CD4-positive, alpha-beta T cell (primary cell): Measurements from ENCODE around the gene ZDHHC18. TPM values are rescaled to one million over a fixed set of nuclear protein-coding genes. Genes with fewer than 3 reads are reported as not detected.

Source experiments
- ATAC-seq: fragments of 200-7000 bp; cut with Tn5 transposase; one replicate; pipeline ENCODE4 v1.10.0; 2022; ENCODE audit warnings: mild to moderate bottlenecking; ENCODE audit not compliant: poor library complexity
- CTCF ChIA-PET: fragments of 350-600 bp; sonication (Branson Sonifier 250); formaldehyde crosslinking; loops from one replicate; lab custom pipeline; 2021; ENCODE audit warnings: antibody characterized with exemption, inconsistent platforms; lab: Charles Lee
- POLR2A ChIA-PET: fragments of 350-600 bp; sonication (Branson Sonifier 250); formaldehyde crosslinking; loops from one replicate; lab custom pipeline; 2021; ENCODE audit warnings: antibody characterized with exemption, inconsistent platforms; lab: Charles Lee
- DNase-seq, 14 experiments: peaks; one replicate each; pipeline ENCODE4 v3.0.0-alpha.2; 2013 to 2020; ENCODE audit warnings: mixed read lengths in 2 of 14
- H3K27ac ChIP-seq, 2 donors: one replicate each; pipeline versions ENCODE4 v1.5.1 to v1.7.0; 2013; ENCODE audit warnings: low read length in 2 of 2, low read depth in 1 of 2, mild to moderate bottlenecking in 1 of 2
- H3K27me3 ChIP-seq, 2 experiments: 1 replicate in 1 of 2; 2 replicates in 1 of 2; pipeline versions ENCODE4 v1.6.1 to v1.7.0; 2013; ENCODE audit warnings: low read length in 2 of 2, control low read depth in 1 of 2, mild to moderate bottlenecking in 1 of 2, moderate library complexity in 1 of 2; ENCODE audit not compliant: insufficient read depth in 2 of 2, control insufficient read depth in 1 of 2
- H3K36me3 ChIP-seq: one replicate; pipeline ENCODE4 v1.6.1; 2013; ENCODE audit warnings: low read length, control low read depth; ENCODE audit not compliant: insufficient read depth
- H3K4me1 ChIP-seq: one replicate; pipeline ENCODE4 v1.6.1; 2013; ENCODE audit warnings: low read length, control low read depth; ENCODE audit not compliant: insufficient read depth
- H3K4me3 ChIP-seq: one replicate; pipeline ENCODE4 v1.5.1; 2013; ENCODE audit warnings: mild to moderate bottlenecking, low read length, moderate library complexity
- H3K9me3 ChIP-seq, 2 experiments: 1 replicate in 1 of 2; 2 replicates in 1 of 2; pipeline versions ENCODE4 v1.6.1 to v1.7.0; 2013; ENCODE audit warnings: low read length in 2 of 2, mild to moderate bottlenecking in 2 of 2, control low read depth in 1 of 2, moderate library complexity in 1 of 2; ENCODE audit not compliant: control insufficient read depth in 1 of 2, insufficient read depth in 1 of 2
- H3K27ac Mint-ChIP-seq: one replicate; pipeline ENCODE4 v1.8.0; 2020; ENCODE audit warnings: mixed read lengths
- H3K27me3 Mint-ChIP-seq: one replicate; pipeline ENCODE4 v1.8.0; 2021; ENCODE audit warnings: mixed read lengths
- H3K36me3 Mint-ChIP-seq: one replicate; pipeline ENCODE4 v1.8.0; 2021; ENCODE audit warnings: low read depth, mixed read lengths
- H3K4me1 Mint-ChIP-seq: one replicate; pipeline ENCODE4 v1.8.0; 2021; ENCODE audit warnings: low read depth, mixed read lengths
- H3K4me3 Mint-ChIP-seq: one replicate; pipeline ENCODE4 v1.8.0; 2020; ENCODE audit warnings: mild to moderate bottlenecking, mixed read lengths
- H3K9me3 Mint-ChIP-seq: one replicate; pipeline ENCODE4 v1.8.0; 2020; ENCODE audit warnings: mixed read lengths
- CTCF ChIP-seq: fragments of 200-600 bp; IDR thresholded peaks from one replicate; pipeline ENCODE4 v1.8.0; 2022; ENCODE audit warnings: antibody characterized with exemption, mild to moderate bottlenecking
- intact Hi-C, 2 experiments: fragments of 100-400 bp; cut with DNase I in 1 of 2; cut with micrococcal nuclease in 1 of 2; formaldehyde crosslinking; loops; one replicate each; pipeline versions ENCODE4 v1.15.1 to v1.9.0; 2023 to 2025; cut with DNase I, micrococcal nuclease
- total RNA-seq, 174 experiments: library from RNA in 2 of 174; stranded (reverse) in 2 of 174; gene quantifications; one replicate each; pipeline ENCODE4 v1.2.3 and lab custom pipeline; 2021 to 2026

ZDHHC18 gene
- total RNA-seq, 2 experiments from 2014 or later = 46.2 to 48.0 TPM

GRCh38 chr1:26811057-26811456 lies 15.4 kb upstream of the ZDHHC18 start:
- H3K9me3 Mint-ChIP-seq = no peaks in the 10 kb centered on the region
- ATAC-seq (no peak), DNase-seq (peak in 1 of 14 experiments; percentile 44)
- Histone ChIP-seq H3K9me3 (no peaks in the 10 kb centered on the region), H3K27me3 (no peaks in the 10 kb centered on the region), H3K4me1 (peaks cover 7% of the 10 kb centered on the region), H3K36me3 (no peaks in the 10 kb centered on the region), H3K4me3 (no peak overlapping the region), H3K27ac (no peak overlapping the region)
- POLR2A ChIA-PET = interaction anchor here (0.7 to 2.4 kb wide), 5 partner anchors 10 to 338 kb away, joined by 3 to 17 read pairs (median 5); no protein-coding TSS in a partner anchor
- TF ChIP-seq CTCF = no peak
- H3K27me3 Mint-ChIP-seq = no peaks in the 10 kb centered on the region
- H3K4me3 Mint-ChIP-seq = no peak overlapping the region
- intact Hi-C loops = loop anchor here (2.0 kb wide), 1 partner anchor 22 kb away; no protein-coding TSS in a partner anchor
- H3K4me1 Mint-ChIP-seq = peaks cover 12% of the 10 kb centered on the region
- no peak overlapping the region for H3K27ac Mint-ChIP-seq
- no peaks in the 10 kb centered on the region for H3K36me3 Mint-ChIP-seq
- CTCF ChIA-PET = interaction anchor here (0.7 to 3.3 kb wide), 11 partner anchors 9 to 134 kb away, joined by 3 to 36 read pairs (median 5); no protein-coding TSS in a partner anchor

- DNase-seq (no peak), ATAC-seq (no peak)
- Mint-ChIP-seq H3K4me3 (no peak overlapping the region), H3K36me3 (no peaks in the 10 kb centered on the region), H3K27me3 (no peaks in the 10 kb centered on the region), H3K9me3 (no peaks in the 10 kb centered on the region), H3K27ac (no peak overlapping the region), H3K4me1 (peaks cover 12% of the 10 kb centered on the region)
- Histone ChIP-seq H3K4me3 (no peak overlapping the region), H3K27me3 (no peaks in the 10 kb centered on the region), H3K9me3 (no peaks in the 10 kb centered on the region), H3K4me1 (peaks cover 7% of the 10 kb centered on the region), H3K36me3 (no peaks in the 10 kb centered on the region), H3K27ac (no peak overlapping the region)
- CTCF ChIA-PET = interaction anchor here (1.1 to 3.3 kb wide), 7 partner anchors 9 to 134 kb away, joined by 3 to 36 read pairs (median 4); partner anchors contain the start of gene ZDHHC18
- POLR2A ChIA-PET = interaction anchor here (0.7 to 2.4 kb wide), 4 partner anchors 9 to 339 kb away, joined by 3 to 17 read pairs (median 4); no protein-coding TSS in a partner anchor
- intact Hi-C loops = loop anchor here (2.0 kb wide), 1 partner anchor 21 kb away; no protein-coding TSS in a partner anchor
- no peak for TF ChIP-seq CTCF
Measured at GRCh38 chr1:26811708-26812107, 14.8 kb upstream of the ZDHHC18 start.

- no peaks in the 10 kb centered on the region for H3K9me3 Mint-ChIP-seq
- H3K27ac Mint-ChIP-seq = no peak overlapping the region
- Histone ChIP-seq H3K9me3 (no peaks in the 10 kb centered on the region), H3K27ac (no peak overlapping the region), H3K27me3 (no peaks in the 10 kb centered on the region), H3K36me3 (no peaks in the 10 kb centered on the region), H3K4me3 (no peak overlapping the region), H3K4me1 (peaks cover 7% of the 10 kb centered on the region)
- intact Hi-C loops = no loop called here
- H3K27me3 Mint-ChIP-seq = no peaks in the 10 kb centered on the region
- POLR2A ChIA-PET = no interaction called here
- ATAC-seq (no peak), DNase-seq (no peak)
- no peak overlapping the region for H3K4me3 Mint-ChIP-seq
- peaks cover 12% of the 10 kb centered on the region for H3K4me1 Mint-ChIP-seq
- no peaks in the 10 kb centered on the region for H3K36me3 Mint-ChIP-seq
- no peak for TF ChIP-seq CTCF
- CTCF ChIA-PET = interaction anchor here (1.6 kb wide), 1 partner anchor 20 kb away, joined by 4 read pairs; no protein-coding TSS in a partner anchor
Measured at GRCh38 chr1:26814377-26814776, 12.1 kb upstream of the ZDHHC18 start.
